Uterus (tissue), 2 donors: ENCODE measurements around the gene SMIM38.

Experiments
- CTCF ChIP-seq, 4 experiments: fragments of 200-600 bp in 2 of 4; fragments of 450-650 bp in 2 of 4; sonication (generic) in 2 of 4; IDR thresholded peaks; one replicate each; pipeline ENCODE4 v1.5.1; 2016 to 2019; ENCODE audit warnings: antibody characterized with exemption in 4 of 4, mild to moderate bottlenecking in 2 of 4, moderate library complexity in 1 of 4
- POLR2A ChIP-seq, 2 donors: fragments of 450-650 bp; IDR thresholded peaks; one replicate each; pipeline ENCODE4 v1.6.1; 2016; ENCODE audit warnings: antibody characterized with exemption in 2 of 2, mild to moderate bottlenecking in 1 of 2, moderate library complexity in 1 of 2

GRCh38 chr11:69196783-69197169, 41.0 kb downstream of the SMIM38 start:
- TF ChIP-seq CTCF (IDR thresholded peaks at IDR 0.05) = no peak
- no peak for TF ChIP-seq POLR2A (IDR thresholded peaks at IDR 0.05)
